HUDEP-2 (cell line): ENCODE measurements around the gene TMSB15B.
"Not testable (repeated sequence)": the region's sequence is repeated elsewhere in the genome, so short reads cannot be mapped to it uniquely, and the experiment has no call there.

Experiments used
- DNase-seq, 76 experiments: peaks; one replicate each; lab custom pipeline; 2025; ENCODE audit not compliant: unreplicated experiment in 76 of 76; lab: John Stamatoyannopoulos, UW

Gene TMSB15B

DNA sequence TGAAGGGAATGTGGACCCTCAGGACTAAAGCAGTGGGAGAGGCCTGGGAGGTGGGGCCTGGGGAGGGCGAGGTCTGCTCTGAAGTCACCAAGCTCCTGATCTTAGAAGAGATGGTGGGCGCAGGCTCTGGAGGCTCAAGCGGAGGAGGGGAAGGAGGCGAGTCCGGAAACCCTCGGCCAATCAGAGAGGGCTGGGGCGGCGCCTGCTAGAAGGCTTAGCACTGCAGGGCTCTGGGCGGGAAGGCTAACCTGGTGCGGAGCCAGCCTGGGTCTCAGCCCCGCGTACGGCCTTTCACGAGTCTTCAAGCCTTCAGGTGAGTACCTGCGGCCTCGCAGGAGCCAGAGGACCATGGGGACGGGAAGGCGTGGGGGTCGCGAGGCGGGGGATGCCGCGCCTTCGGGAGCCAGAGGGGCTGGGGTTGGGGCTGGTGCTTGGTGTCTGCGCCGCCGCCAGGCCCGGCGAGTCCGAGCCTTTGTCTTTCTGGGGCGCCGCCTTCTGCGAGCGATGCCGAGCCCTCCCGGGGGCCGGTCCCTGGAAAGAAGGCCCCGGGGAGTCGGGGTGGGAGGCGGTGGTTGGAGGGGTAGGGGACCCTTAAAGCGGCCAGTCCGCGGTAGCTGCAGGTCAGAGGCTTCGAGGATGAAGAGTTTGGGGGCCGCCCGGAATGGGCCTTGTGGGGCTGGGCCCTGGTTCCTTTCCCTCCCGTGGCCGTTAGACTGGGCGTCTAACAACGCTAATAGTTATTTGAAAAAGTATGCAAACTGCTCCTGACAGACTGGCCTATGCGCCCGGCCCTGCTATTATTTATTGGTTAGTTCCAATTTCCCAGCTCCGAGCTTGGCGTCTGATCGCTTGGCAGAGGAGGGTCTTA, at the start of gene TMSB15B:
Gene TMSB15B, plus strand, starts transcription at position 217 of the 868 bp plus-strand sequence.
- not testable (repeated sequence) for DNase-seq

DNA sequence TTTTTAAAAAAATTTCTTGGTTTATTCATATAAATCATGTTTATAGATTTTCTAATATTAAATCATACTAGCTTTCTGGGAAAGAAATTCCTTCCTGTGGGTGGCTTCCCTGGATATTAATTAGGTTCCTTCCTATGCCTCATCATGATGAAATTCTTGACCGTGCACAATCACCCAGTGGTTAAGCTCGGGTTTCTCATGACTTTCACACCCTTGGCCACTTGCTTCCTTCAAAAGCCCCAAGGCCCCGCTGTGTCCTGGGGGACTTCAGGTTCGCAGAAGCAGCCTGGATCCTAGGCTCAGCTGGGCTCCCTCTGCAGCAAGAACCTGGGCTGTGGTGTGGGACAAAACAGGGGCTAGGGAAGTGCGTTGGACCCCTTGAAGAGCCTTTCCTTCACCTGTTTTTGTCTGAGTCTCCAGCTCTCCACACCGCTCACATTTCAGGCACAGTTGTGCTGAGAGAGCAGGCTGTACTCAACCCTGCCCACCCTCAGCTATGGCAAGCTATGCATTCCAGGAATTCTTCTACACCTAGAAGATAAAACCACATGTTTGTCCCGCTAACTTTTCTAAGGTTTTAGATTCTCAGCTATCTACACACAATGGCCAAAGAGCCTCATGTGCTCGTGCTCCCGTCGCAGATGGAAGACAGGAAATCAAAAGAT, 48.9 kb upstream of the TMSB15B start:
- DNase-seq = no peak

DNA sequence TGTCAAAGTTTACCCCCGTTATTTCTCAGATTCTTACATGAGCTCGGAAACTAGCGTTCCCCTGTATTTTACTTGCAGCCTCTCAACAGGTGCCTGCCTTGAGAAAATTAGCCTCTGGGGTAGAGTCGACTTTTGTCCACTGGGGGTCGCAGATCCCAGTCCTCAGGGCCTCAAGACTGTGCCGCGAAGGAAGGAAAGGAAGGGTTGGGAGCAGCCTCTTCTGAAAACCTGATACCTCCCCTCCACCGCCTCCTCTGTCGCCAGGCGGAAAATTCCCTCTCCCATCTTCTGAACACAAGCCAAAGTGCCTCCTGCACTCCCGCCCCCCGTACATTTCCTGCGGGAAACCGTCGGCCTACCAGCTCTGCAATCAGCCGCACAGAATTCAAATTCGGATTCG, 44.4 kb upstream of the TMSB15B start:
- peak in 14 of 76 experiments; percentile 0 to 24 (median 4) for DNase-seq

DNA sequence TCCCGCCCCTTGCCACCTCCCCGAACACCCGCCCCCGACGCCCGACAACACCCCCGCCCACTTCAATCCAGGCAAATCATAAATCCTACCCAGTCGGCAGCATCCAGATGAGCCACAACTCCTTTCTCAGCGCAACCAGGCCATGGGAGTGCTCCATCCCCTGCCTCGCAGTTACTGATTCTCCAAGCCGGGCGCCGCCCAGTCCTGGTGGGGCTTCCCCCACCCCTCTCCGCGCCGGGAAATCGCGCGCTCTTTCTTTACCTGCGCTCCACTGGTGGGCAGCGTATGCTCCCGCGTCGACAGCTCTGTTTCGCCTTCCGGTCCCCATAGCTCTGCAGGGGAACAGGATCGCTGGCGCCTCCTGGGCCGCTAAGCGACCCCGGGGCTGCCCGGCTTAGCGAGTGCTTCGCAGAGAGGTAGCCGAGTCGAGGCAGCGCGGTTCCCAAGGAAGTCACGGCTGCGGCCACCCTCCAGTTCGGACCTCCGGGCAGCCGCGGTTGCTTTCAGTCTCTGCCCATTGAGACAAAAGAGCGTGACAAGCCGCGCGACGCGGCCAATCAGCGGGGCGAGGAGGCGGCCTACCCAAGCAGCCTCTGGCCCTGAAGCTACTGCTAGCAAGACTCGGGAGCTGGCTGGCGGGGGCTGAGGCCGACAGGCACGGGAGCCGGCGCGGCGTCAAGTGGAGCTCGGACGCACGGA, 43.7 kb upstream of the TMSB15B start:
- DNase-seq = peak in 20 of 76 experiments; percentile 0 to 24 (median 2)

DNA sequence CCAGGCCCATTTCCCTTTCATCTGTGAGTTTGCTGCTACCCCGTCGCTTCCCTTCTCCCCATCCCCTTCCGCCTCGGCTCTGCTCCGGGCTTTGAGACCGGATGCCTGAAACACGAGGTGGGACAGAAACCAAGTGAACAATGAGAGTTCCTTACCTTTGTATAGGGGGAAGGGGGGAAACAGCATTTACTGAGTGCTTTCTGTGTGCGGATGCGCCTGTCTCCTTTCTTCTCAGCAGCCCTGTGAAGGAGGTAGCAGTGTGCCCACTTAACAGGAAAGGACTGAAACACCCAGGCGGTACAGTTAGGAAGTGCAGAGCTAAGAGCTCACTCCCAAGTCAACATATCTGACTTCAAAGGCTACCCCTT, 43.2 kb upstream of the TMSB15B start:
- peak in 4 of 76 experiments; percentile 0 to 5 (median 0) for DNase-seq

DNA sequence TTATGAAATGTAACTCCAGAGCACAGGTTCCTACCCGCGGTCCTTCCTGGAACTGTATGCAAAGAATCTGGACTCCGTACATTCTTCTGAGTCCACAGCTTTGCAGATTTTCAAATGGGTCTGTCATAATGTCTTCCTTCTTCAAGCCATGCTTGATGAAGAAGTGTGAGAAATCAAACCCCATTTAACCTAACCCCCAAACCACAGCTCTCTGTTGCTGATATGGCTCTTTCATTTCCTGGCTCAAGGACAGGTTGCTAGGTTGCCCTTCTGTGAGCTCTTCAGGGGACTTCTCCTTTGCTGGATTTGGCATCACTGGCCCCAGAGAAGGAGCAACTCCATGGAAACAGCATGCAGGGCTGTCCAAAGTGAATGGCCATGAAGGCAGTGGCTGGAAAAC, 41.9 kb upstream of the TMSB15B start:
- not testable (repeated sequence) for DNase-seq

DNA sequence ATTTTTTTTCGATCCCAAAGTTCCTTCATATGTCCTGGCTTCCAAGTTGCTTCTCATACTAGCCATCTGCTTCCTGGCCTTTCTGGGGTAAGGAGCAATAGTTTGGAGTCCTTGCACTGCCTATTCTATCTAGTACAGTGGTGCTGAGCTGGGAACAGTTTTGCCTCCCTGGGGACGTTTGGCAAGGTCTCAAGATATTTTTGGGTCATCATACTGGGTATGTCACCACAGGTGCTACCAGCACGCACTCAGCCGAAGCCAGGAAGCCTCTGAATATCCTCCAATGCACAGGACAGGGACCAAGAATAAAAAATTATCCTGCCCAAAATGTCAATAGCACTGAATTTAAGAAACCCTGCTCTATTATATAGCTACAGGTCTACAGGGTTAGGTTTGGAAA, 35.4 kb upstream of the TMSB15B start:
- DNase-seq = no peak

DNA sequence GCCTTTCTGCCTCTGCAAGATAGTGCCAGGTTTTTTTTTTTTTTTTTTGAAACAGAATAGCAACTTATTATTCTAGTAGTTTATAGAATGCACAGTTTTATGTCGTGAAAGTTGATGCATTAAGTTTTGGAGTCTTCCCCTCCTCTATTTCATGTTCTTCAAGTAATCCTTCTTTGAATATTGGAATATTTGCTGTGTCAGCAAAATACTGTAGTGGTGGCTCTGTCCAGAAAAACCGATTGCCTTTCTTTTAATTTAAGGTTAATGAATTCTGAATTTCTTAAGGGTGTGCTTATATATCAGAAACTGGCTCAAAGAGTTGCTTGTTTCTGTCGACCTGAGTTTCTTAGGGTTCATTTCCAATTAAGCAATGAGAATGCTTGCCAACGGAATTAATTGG, 34.8 kb upstream of the TMSB15B start:
- no peak for DNase-seq

DNA sequence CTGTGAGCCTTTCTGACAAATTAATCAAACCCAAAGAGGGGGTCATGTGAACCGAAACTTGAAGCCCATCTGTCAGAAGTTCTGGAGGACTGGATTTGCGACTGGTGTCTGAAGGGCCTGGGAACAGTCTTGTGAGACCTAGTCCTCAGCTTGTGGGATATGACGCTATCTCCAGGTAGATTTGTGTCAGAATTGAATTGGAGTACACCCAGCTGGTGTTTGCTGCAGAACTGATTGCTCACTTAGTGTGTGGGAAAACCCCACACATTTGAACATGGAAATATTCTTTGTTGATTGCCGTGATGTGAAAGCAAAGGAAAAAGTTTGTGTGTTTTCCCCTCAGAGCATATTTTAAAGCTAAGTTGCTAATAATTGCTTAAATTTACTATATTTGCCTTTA, 30.3 kb upstream of the TMSB15B start:
- no peak for DNase-seq

DNA sequence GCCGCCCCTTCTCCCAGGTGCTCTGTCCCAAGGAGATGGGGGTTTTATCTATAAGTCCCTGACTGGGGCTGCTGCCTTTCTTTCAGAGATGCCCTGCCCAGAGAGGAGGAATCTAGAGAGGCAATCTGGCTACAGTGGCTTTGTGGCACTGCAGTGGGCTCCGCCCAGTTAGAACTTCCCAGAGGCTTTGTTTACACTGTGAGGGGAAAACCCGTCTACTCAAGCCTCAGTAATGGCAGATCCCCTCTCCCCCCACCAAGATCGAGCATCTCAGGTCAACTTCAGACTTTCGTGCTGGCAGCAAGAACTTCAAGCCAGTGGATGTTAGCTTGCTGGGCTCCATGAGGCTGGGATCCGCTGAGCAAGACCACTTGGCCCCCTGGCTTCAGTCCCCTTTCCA, 22.2 kb upstream of the TMSB15B start:
- not testable (repeated sequence) for DNase-seq

DNA sequence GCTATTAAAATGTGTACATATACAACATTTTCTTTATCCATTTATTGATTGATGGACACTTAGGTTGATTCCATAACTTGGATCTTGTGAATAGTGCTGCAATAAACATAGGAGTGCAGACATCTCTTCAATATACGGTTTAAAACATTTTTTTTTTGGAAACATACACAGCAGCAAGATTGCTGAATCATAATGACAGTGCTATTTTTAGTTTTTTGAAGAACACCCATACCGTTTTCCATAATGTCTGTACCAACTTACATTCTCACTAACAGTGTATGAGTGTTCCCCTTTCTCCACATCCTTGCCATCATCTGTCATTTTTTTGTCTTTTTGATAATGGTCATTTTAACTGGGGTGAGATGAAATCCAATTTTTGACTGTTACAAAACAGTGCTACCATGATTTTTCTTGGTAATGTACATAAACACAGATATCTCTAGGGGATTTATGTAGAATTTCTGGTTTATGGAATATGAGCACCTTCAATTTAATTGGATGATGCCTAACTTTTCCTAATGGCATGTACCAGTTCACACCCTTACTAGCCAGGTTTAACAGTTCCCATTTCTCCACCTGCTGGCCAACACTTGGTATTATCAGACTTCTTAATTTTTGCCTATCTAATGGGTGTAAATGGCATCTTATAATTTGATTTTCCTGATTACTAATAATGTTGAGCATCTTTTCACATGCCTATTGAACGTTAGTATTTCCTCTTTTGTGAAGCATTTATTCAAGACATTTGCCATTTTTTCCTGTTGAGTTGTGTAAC, 21.0 kb upstream of the TMSB15B start:
- DNase-seq = peak in 4 of 76 experiments; percentile 0 to 10 (median 4)

DNA sequence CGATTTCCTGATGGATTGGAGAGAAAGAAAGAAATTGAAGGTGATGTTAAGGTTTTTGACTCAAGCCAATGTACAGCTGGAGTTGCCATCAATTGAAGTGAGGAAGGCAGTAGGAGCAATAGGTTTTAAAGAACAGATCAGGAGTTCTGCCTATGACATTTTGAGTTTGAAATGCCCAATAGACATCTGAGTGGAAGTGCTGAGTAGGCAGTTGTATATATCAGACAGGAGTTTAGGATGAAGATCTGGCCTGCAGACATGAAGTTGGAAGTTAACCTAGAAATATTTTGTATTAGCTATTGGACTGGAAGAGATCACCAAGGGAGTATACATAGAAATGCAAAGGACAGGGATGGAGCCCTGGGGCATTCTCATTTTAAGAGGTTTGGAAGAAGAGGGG, 12.9 kb upstream of the TMSB15B start:
- DNase-seq = no peak

DNA sequence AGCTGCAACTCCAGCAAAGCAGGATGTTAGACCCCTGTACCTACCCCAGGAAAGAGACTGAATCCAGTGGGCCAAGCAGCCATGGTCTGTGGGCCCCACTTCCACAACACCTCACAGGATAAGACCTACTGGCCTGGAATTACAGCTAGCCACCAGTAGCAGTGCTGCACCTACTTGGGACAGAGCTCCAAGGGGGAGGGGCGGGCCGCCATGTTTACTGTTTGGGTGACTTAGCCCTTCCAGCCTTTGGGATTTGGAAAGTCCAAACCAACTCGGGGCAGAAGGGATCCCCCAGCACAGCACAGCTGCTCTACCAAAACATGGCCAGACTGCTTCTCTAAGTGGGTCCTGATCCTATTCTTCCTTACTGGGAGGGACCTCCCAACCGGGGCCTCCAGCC, 9.1 kb upstream of the TMSB15B start:
- no peak for DNase-seq

DNA sequence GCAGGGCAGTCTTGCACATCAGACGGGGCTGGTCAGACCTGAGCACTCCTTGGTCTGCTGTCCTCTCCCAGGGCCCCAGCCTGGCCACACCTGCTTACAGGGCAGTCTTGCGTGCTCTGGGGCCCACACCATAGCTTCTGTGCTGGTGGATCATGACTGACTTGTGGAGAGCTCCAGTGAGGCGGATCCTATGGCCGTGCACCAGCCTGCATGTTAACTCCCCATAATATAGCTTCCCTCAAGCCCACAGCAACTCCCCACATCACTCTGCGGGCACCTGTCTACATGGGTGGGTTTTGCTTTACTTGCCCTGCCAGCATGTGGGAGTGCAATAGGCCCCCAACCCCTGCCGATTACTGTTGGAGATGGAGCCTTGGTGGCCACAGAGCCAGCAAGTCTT, 8.2 kb upstream of the TMSB15B start:
- no peak for DNase-seq

DNA sequence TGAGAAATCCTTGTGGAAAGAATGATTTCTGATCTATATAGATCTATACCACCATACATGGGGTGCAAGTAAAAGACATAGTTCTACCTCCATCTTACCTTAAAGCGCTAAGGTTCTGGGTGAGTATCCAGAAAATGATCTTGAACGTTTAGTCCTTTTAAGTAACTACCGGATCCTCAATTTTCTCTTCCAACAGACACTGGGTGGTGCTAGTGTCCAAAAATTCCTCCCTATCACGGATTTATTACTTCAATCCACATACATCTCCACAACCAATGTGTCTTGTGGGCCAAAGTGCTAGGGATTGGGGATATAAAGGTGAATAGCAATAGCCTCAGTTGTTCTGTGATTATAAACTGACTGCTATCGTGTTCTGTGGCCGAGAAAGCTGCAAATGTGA, 1.8 kb upstream of the TMSB15B start:
- not testable (repeated sequence) for DNase-seq

DNA sequence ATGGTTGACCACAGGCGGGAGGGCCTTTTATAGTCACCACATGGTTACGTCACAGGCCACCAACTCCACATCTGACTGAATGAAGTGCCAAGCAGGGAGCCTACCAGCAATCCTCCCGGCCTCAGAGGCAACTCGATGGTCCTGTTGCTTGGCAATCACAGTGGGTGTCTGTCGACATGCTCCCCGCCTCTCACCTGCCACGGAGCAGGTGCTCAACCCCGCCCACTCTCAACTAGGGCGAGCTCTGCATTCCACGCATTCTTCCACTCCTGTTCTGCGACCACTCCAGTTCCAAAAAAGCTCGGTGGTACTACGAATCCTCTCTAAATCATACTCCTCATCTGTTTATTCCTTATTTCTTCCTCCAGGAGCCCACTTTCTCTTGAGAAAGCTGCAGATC, 21.1 kb downstream of the TMSB15B start:
- DNase-seq = not testable (repeated sequence)

DNA sequence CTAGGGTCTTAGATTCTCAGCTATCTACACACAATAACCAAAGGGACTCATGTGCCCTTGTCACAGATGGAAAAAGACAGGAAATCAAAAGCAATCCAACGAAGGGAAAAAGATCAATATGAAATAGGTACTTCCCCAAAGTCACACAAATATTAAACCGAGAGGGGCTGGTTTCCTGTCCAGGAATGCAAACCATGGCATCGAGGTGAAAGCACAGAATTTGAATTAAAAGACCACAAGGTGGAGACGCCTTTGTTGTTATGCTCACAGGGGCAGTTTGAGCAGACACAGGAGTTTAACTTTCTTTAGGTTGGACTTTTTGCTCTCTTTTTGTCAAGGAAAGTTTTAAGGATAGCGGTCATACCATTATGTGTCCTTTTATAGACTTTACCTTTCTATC, 36.8 kb downstream of the TMSB15B start:
- no peak for DNase-seq

DNA sequence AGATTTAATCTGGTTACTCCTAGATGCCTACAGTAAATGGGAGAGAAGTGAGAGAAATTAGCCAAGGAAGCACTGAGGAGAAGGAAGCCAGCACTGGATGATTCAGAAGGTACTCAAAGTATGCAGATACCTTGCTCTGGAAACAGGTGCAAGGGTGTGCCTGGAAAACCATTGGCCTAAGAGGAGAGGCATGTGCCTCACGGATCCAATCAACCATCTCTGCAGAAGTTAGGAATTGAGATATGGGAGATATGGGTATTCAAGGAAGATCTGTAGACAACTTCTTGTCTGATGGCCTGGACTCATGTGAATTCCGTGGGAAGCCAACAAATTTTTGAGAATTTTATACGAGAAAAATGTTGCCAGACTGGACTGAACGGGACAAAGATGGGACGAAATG, 46.4 kb downstream of the TMSB15B start:
- DNase-seq = no peak

DNA sequence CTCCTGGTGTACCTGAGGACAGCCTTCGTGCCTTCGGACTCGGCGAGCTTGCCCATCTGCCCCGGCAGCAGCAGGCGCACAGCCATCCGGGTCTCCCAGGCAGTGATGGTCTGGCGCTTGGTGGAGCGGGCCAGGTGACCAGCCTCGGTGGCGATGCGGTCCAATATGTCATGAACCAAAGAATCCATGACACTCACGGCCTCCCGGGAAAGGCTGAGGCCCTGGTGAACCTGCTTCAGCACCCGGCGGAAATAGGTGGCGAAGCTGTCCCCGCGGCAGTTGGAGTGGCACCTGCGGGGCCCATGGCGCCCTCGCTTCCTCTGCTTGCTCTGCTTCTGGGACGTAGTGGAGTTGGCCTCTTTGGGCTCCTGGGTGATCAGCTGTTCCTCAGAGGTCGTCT, 50.7 kb downstream of the TMSB15B start:
- no peak for DNase-seq

DNA sequence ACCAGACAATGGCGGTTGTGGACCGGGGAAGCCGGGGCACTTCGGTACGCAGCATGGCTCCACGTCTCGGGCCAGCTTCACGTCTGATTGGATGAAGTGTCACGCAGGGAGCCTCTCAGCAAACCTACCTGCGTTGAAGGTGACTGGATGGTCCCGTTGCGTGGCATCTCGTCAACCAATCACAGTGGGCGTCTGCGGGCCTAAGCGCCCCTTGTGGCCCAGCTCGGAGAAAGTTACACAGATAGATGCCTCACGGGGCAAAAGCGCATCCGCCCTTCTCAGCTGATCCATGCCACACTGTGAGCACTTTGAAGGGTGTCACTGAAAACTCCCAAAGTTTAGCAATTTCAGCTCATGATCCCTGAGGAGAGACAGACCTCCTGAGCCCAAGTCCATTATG, 51.2 kb downstream of the TMSB15B start, which contains the start of gene H2BW1:
Gene H2BW1, minus strand, starts transcription at position 103 of the 400 bp plus-strand sequence. CDS start 132 bp downstream, outside the sequence.
- no peak for DNase-seq

DNA sequence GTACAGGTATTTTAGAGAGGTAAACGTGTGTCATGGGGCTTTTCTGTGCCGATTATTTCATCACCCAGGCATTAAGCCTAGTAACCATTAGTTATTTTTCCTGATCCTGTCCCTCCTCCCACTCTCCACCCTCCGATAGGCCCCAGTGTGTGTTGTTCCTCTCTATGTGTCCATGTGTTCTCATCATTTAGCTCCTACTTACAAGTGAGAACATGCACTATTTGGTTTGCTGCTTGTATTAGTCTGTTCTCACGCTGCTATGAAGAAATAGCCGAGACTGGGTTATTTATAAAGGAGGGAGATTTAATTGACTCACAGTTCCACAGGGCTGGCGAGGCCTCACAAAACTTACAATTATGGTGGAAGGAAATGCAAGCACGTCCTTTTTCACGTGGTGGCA, 53.1 kb downstream of the TMSB15B start:
- not testable (repeated sequence) for DNase-seq
